ENCODE measurements around the gene UBE2E3.
A peak's percentile ranks its signal among the peaks of the same experiment; 100 is the strongest.

Gene UBE2E3

GRCh38 chr2:181008407-181008806 lies 28.0 kb downstream of the UBE2E3 start:
- CTCF ChIA-PET: no interaction called here
- Histone ChIP-seq H3K4me1 (ENCODE audit: control insufficient read depth, insufficient read depth, low read length) (peaks cover 23% of the 10 kb centered on the region), H3K4me3 (ENCODE audit: low read depth, low read length) (no peak overlapping the region), H3K9me3 (ENCODE audit: control insufficient read depth, insufficient read depth, low read depth, low read length) (no peaks in the 10 kb centered on the region), H3K36me3 (ENCODE audit: control insufficient read depth in 2 of 2, insufficient read depth in 1 of 2, low read length in 2 of 2) (no peaks in the 10 kb centered on the region), H3K27ac (ENCODE audit: extremely low read depth, low read depth, low read length) (no peak overlapping the region)
- POLR2A ChIA-PET: no interaction called here
- TF ChIP-seq ZNF747 (tag by site-specific recombination; IDR thresholded peaks at IDR 0.05) (no peak), ZBTB48 (tag by site-specific recombination; IDR thresholded peaks at IDR 0.05) (0 out of 2 replicates have a peak, but pooled peaks have one; percentile 32), KLF1 (tag by site-specific recombination; IDR thresholded peaks at IDR 0.05) (no peak), YY1 (tag by site-specific recombination; IDR thresholded peaks at IDR 0.05) (no peak), ZNF670 (tag by site-specific recombination; IDR thresholded peaks at IDR 0.05; ENCODE audit: low read depth) (no peak), ZNF558 (tag by site-specific recombination; IDR thresholded peaks at IDR 0.05) (no peak), TRIM28 (IDR thresholded peaks at IDR 0.05; ENCODE audit: borderline replicate concordance, low read length) (no peak), ZNF600 (tag by site-specific recombination; IDR thresholded peaks at IDR 0.05) (0 out of 2 replicates have a peak, but pooled peaks have one; percentile 33), ZNF549 (tag by site-specific recombination; IDR thresholded peaks at IDR 0.05) (peak; percentile 91), ZNF624 (tag by site-specific recombination; IDR thresholded peaks at IDR 0.05) (no peak), ZSCAN23 (tag by site-specific recombination; IDR thresholded peaks at IDR 0.05) (no peak), ZNF26 (tag by site-specific recombination; IDR thresholded peaks at IDR 0.05) (no peak), ZNF24 (tag by site-specific recombination; IDR thresholded peaks at IDR 0.05) (no peak), ZNF501 (tag by site-specific recombination; IDR thresholded peaks at IDR 0.05) (no peak), ZNF18 (tag by site-specific recombination; IDR thresholded peaks at IDR 0.05) (no peak), ZNF335 (tag by site-specific recombination; conservative IDR thresholded peaks at IDR 0.05) (0 out of 2 replicates have a peak, but pooled peaks have one; percentile 12)
- TF ChIP-seq, protein P1, sequence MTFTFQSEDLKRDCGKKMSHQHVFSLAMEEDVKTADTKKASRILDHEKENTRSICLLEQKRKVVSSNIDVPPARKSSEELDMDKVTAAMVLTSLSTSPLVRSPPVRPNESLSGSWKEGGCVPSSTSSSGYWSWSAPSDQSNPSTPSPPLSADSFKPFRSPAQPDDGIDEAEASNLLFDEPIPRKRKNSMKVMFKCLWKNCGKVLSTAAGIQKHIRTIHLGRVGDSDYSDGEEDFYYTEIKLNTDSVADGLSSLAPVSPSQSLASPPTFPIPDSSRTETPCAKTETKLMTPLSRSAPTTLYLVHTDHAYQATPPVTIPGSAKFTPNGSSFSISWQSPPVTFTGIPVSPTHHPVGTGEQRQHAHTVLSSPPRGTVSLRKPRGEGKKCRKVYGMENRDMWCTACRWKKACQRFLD (tag by site-specific recombination; IDR thresholded peaks at IDR 0.05): no peak

GRCh38 chr2:181021199-181021789 lies 40.9 kb downstream of the UBE2E3 start:
- Histone ChIP-seq H3K27ac (ENCODE audit: extremely low read depth, low read depth, low read length) (no peak overlapping the region), H3K4me1 (ENCODE audit: control insufficient read depth, insufficient read depth, low read length) (peaks cover 11% of the 10 kb centered on the region), H3K9me3 (ENCODE audit: control insufficient read depth, insufficient read depth, low read depth, low read length) (no peaks in the 10 kb centered on the region), H3K36me3 (ENCODE audit: control insufficient read depth in 2 of 2, insufficient read depth in 1 of 2, low read length in 2 of 2) (no peaks in the 10 kb centered on the region), H3K4me3 (ENCODE audit: low read depth, low read length) (no peak overlapping the region)
- TF ChIP-seq PRDM1 (tag by site-specific recombination; IDR thresholded peaks at IDR 0.05) (0 out of 2 replicates have a peak, but pooled peaks have one; percentile 14), ZNF366 (tag by site-specific recombination; conservative IDR thresholded peaks at IDR 0.05) (peak; percentile 66; the same call in 1 of the 2 replicates), ZFHX2 (tag by site-specific recombination; conservative IDR thresholded peaks at IDR 0.05) (no peak)
- CTCF ChIA-PET: interaction anchor here (0.5 kb wide), 1 partner anchor 8 kb away, joined by 3 read pairs; no protein-coding TSS in a partner anchor
- POLR2A ChIA-PET: no interaction called here

All from HEK293 (cell line).